Retinal pigment epithelial cell (primary cell): Measurements from ENCODE around the gene PPARG.

Source experiments
- DNase-seq: peaks from one replicate; pipeline ENCODE4 v3.0.0-alpha.2; 2010; ENCODE audit warnings: low read depth
- H3K4me3 ChIP-seq: 2 replicates; pipeline ENCODE4 v1.5.1; 2011; ENCODE audit warnings: mild to moderate bottlenecking, low read length, control low read depth, moderate library complexity
- TF ChIP-seq, protein P1 (sequence below): conservative IDR thresholded peaks from 2 replicates; pipeline ENCODE4 v1.5.1; 2011; ENCODE audit warnings: low read depth, low read length, control low read depth, inconsistent platforms

PPARG gene

GRCh38 chr3:12301031-12301430 is 12.2 kb downstream of the PPARG start:
- H3K4me3 ChIP-seq, result no peak overlapping the region
- TF ChIP-seq, protein P1, sequence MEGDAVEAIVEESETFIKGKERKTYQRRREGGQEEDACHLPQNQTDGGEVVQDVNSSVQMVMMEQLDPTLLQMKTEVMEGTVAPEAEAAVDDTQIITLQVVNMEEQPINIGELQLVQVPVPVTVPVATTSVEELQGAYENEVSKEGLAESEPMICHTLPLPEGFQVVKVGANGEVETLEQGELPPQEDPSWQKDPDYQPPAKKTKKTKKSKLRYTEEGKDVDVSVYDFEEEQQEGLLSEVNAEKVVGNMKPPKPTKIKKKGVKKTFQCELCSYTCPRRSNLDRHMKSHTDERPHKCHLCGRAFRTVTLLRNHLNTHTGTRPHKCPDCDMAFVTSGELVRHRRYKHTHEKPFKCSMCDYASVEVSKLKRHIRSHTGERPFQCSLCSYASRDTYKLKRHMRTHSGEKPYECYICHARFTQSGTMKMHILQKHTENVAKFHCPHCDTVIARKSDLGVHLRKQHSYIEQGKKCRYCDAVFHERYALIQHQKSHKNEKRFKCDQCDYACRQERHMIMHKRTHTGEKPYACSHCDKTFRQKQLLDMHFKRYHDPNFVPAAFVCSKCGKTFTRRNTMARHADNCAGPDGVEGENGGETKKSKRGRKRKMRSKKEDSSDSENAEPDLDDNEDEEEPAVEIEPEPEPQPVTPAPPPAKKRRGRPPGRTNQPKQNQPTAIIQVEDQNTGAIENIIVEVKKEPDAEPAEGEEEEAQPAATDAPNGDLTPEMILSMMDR, result no peak
- no peak for DNase-seq

DNA sequence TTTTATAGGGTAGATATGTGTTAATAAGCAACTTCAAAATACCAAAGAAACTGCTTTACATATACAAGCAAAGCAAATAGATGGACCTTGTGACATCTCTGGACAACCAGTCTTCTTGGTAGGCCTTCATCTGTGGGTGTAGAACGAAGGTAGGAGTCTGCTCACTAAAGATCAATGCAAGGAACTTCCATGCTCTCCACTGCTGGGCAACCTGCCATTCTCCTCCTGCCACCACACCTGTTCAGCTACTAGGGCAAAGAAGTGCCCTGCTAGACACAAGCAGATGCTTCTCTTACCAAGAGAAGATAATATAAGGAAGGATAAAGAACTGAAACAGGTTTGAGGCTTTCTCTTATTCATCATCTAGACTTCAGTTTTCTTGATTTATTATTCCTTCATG is 12.6 kb downstream of the PPARG start:
- DNase-seq, result no peak
- H3K4me3 ChIP-seq, result no peak overlapping the region
- TF ChIP-seq, protein P1, result no peak

DNA sequence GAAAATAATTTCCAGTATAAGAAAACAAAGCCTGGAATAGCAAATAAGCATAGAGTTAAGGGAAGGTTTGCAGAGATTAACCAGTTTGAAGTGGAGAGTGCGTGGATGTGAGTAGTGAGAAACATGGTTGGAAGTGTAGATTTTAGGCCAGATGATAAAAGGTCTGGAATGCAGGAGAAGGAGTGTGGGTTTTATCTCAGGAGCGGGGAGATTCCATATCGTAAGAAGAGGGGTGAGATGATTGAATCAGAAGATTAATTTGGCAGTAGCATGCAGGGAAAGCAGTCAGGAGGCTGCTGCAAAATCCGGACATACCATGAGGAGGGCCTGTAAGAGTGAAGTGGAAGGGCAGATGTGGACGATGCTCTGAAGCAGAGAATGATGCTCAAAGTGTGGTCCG is 13.7 kb downstream of the PPARG start:
- no peak overlapping the region for H3K4me3 ChIP-seq
- TF ChIP-seq, protein P1, result no peak
- no peak for DNase-seq

DNA sequence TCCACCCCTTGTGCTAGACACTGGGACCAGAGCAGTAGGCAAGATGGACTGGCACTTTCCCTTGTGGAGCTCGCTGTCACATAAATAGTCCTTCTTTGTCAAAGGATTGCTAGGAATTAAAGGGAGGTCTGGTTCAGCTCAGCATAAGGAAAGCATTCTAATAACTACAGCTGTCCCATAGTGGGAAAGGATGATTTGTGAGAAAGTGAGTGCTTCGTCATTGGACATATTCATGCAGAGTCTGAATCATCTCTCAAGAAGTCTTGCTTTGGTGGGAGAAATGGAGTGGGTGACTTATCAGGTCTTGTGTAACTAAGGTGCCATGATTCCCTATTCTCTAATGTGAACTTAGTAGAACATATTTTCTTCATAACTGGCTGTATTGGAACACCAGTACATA is 14.7 kb downstream of the PPARG start:
- H3K4me3 ChIP-seq, result no peak overlapping the region
- DNase-seq, result no peak
- TF ChIP-seq, protein P1, result no peak

GRCh38 chr3:12303993-12304392 is 15.1 kb downstream of the PPARG start:
- no peak for DNase-seq
- TF ChIP-seq, protein P1, result no peak
- H3K4me3 ChIP-seq, result no peak overlapping the region

DNA sequence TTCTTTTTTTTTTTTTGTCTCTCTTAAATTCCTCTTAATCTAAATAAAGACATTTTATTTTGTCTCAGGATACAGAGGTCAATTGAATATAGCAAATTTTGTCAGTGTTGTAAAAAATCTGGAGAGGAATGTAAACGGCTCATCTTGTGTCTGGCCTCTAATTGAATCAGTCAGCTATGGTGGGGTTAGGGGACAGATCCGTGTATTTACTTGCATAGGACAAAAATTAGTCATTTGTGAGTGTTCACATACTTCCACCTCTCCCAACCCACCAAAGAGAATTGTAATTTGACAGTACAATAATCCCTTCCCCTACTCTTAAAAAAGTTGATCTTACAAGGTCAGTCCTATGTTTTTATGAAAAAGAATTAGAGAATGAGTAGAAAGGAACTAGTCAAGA is 18.3 kb downstream of the PPARG start:
- no peak for DNase-seq
- H3K4me3 ChIP-seq, result no peak overlapping the region
- TF ChIP-seq, protein P1, result no peak

GRCh38 chr3:12308517-12308916 is 19.6 kb downstream of the PPARG start:
- DNase-seq, result peak; percentile 79
- no peak overlapping the region for H3K4me3 ChIP-seq
- TF ChIP-seq, protein P1, result no peak
